Stimulated activated naive CD4-positive, alpha-beta T cell (primary cell): Measurements from ENCODE around the gene APLP1.
A peak's percentile ranks its signal among the peaks of the same experiment; 100 is the strongest.
"Not testable (repeated sequence)": the region's sequence is repeated elsewhere in the genome, so short reads cannot be mapped to it uniquely, and the experiment has no call there.

ENCODE experiments used
- DNase-seq, 6 experiments: peaks; one replicate each; lab custom pipeline; 2025; lab: John Stamatoyannopoulos, UW

APLP1 gene

GRCh38 chr19:35868172-35868822 is at the start of gene APLP1:
APLP1 (plus strand) TSS chr19:35868574; CDS start chr19:35868637, 63 bp downstream.
- DNase-seq, result peak in 5 of 6 experiments; percentile 12 to 46 (median 32)

GRCh38 chr19:35822579-35822978 is 45.8 kb upstream of the APLP1 start:
- no peak for DNase-seq

- DNase-seq, result no peak
Observed at GRCh38 chr19:35824150-35824549, 44.2 kb upstream of the APLP1 start.

DNA sequence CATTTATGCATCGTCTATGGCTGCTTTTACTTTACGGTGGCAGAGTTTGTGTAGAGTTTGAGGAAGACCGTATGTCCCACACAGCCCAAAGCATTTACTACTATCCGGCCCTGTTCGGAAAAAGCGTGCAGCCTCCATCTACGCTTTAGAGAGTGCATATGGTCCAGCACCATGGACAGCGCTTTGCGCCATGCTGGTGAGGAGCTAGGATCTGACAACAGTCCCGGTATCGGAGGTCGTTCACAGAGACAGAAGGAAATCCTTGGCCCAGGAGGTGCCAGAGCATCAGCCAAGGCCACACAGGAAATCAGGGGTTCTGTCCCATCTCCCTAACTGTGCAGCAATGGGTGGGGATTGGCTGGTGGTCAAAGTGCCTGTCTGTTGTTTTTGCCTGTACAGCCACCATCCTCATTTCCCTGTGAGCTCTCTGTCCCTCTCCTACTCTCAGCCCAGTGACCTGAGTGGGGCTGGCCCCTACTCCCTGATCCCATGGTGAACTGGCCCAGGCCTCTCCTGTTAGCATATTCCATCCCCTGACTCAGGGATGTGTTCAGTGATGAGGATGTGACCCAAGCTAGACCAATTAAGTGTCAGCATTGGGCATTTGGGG is 39.6 kb upstream of the APLP1 start:
- DNase-seq, result peak in 5 of 6 experiments; percentile 16 to 55 (median 24)

- no peak for DNase-seq
Observed at GRCh38 chr19:35830986-35831385, 37.4 kb upstream of the APLP1 start.

- no peak for DNase-seq
Observed at GRCh38 chr19:35832054-35832453, 36.3 kb upstream of the APLP1 start.

- DNase-seq, result no peak
Observed at GRCh38 chr19:35833972-35834371, 34.4 kb upstream of the APLP1 start.

DNA sequence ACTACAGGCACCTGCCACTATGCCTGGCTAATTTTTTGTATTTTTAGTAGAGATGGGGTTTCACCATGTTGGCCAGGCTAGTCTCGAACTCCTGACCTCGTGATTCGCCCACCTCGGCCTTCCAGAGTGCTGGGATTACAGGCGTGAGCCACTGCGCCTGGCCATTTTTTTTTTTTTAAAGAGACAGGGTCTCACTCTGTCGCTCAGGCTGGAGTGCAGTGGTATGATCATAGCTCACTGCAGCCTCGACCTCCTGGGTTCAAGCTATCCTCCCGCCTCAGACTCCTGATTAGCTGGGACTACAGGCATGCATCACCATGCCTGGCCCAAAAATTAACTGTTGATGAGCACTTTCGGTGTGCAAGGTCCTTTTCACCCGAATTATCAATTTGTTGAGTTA is 32.3 kb upstream of the APLP1 start:
- not testable (repeated sequence) for DNase-seq

GRCh38 chr19:35841961-35842595 is 26.3 kb upstream of the APLP1 start:
- DNase-seq, result no peak

- DNase-seq, result no peak
Observed at GRCh38 chr19:35842666-35843272, 25.6 kb upstream of the APLP1 start.

DNA sequence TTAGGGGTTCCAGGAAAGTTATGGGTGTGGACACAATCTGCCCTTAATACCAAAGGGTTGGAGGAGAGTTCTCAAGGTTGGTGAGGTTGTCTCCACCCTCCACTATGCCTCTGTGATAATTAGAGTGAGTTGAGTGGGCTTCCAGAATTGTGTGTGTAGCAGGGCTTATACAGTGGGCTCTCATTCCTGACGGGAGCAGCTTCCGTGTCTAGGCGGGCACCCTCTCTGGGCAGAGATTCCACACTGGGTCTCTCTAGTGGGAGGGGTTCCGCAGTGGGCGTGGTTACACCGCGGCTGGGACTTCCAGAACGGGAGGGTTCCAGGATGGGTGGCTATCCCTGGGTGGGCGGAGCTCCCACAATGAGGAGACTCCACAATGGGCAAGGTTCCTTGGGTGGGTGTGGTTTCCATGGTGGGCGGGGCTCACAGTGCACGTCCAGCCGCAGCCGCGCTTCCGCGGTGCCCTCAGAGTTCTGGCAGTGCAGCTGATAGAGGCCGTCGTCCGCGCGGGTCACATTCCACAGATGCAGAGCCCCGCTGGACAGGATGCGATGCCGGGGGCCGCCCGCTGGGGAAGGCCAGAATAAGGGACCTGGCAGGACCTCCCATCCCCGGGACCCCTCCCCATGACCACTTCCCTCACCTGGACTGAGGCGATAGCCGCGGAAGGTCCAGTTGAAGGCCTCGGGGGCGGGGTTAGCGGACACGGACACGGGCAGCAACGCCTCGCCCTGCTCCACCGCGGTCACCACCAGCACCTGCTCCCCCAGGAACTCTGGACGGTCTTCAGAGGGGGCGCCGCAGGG is 24.5 kb upstream of the APLP1 start:
- DNase-seq, result no peak

DNA sequence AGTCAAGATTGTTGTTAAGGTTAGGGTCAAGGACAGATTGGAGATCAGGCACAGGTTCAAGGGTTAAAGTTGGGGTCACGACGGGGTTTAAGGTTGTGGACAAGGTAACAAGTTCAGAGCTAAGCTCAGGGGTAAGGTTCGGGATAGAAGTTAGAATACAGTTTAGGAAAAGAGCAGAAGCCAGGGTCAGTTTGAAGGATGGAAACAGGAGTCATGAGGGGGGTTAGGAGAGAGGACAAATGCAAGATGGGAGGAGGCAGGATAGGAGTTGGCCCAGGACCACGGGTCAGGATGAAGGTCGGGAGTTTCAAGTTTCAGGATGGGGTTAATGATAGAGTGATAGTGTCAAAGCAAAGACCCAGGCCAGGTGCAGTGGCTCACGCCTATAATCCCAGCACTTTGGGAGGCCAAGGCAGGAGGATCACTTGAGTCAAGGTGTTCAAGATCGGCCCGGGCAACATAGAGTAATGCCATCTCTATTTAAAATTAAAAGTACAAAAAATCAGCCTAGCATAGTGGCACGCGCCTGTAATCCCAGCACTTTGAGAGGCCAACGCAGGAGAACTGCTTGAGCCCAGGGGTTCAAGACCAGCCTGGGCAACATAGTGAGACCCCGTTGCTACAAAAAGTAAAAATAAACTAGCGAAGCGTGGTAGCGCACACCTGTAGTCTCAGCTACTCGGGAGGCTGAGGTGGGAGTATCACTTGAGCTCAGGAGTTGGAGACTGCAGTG is 23.7 kb upstream of the APLP1 start:
- no peak for DNase-seq

GRCh38 chr19:35845215-35846037 is 22.9 kb upstream of the APLP1 start:
- DNase-seq, result no peak

GRCh38 chr19:35846038-35846668 is 22.2 kb upstream of the APLP1 start:
- DNase-seq, result no peak

DNA sequence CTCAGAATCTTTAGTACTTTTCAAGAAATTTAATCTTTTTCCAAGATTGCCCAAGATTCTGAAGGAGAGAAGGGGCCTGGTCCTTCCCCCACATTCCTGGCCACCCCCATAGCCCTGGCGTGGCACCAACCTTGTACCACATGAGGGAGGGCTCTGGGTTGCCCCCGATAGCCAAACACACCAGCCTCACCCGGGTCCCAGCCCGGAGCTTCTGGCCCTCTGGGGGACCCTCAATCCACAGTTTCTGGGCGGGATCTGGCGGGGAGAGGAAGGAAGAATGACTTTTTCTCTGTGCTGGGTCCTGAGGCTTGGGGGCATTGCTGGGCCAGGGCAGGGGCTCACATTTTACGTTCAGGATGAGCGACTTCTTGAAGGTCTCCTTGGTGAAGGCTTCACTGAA is 20.5 kb upstream of the APLP1 start:
- DNase-seq, result no peak

DNA sequence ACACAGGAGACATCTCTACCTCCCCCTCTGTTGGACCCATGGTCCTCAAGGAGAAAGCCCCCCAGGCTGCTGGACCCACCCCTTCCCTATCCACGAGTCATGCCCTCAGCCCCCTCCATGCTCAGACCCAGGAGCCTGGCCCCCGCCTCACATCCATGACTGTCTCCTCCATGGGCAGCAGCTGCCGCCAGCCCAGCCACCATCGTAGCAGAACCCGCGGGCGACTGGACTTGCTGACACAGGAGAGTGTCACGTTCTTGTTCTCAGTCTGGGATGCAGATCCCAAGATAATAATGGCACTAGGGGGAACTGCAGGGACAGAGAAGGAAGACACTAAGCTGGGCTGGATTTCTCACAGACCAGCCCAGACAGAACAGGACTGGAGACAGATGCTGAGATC is 19.9 kb upstream of the APLP1 start:
- DNase-seq, result no peak

DNA sequence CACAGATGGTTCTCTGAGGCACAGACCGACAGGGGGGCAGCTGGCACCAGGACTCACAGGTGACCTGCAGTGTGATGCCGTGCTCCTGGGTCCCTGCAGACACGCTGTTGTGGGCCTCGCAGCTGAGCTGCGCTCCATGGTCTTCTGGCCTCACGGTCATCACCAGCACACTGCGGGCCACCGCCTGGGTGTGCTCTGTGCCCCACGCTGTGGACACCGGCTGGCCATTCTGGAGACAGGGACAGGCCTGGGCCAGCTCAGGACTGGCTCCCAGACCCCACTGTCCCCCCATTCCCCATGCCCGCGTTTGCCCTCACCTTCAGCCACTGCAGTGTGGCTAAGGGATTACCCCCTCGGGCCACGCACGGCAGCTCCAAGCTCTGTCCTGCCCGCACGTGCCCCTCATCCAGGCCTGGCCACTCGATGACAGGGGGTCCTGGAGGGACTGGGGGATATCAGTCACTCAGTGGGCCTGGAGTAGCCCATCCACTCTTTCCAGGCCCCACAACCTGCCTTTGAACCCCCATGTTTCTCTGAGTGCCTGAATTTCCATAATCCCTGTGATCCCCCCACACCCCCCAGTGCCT is 19.4 kb upstream of the APLP1 start:
- DNase-seq, result no peak

- DNase-seq, result no peak
Observed at GRCh38 chr19:35851213-35852028, 17.0 kb upstream of the APLP1 start.
